H1 (cell line): ENCODE measurements around the gene ACTRT3. TPM values are rescaled to one million over a fixed set of nuclear protein-coding genes. Genes with fewer than 3 reads are reported as not detected.
A peak's percentile ranks its signal among the peaks of the same experiment; 100 is the strongest.

Experiments used
- CEBPB ChIP-seq: IDR thresholded peaks from 2 replicates; pipeline ENCODE4 v1.6.1; 2012; ENCODE audit warnings: low read depth, low read length
- CHD1 ChIP-seq: IDR thresholded peaks from 2 replicates; pipeline ENCODE4 v1.6.1; 2012; ENCODE audit warnings: low read depth, low read length, improper control_type of control experiment
- CREB1 ChIP-seq: IDR thresholded peaks from 2 replicates; pipeline ENCODE4 v1.6.1; 2012; ENCODE audit warnings: inconsistent platforms
- EZH2 ChIP-seq: fragments of 200-600 bp; sonication (generic); IDR thresholded peaks from 2 replicates; pipeline ENCODE4 v1.7.1; 2012; ENCODE audit warnings: low read depth, mild to moderate bottlenecking, moderate library complexity, low read length, inconsistent platforms; ENCODE audit not compliant: severe bottlenecking
- SAP30 ChIP-seq: fragments of 300-600 bp; sonication (generic); IDR thresholded peaks from 2 replicates; pipeline ENCODE4 v1.7.1; 2012; ENCODE audit warnings: low read length, moderate library complexity, mild to moderate bottlenecking, inconsistent platforms; ENCODE audit not compliant: insufficient read depth, insufficient replicate concordance
- SRF ChIP-seq: IDR thresholded peaks from 2 replicates; pipeline ENCODE4 v1.6.1; 2011; ENCODE audit warnings: mild to moderate bottlenecking, low read depth, low read length, moderate library complexity
- SUZ12 ChIP-seq: fragments of 200-600 bp; sonication (generic); IDR thresholded peaks from 2 replicates; pipeline ENCODE4 v1.6.1; 2012; ENCODE audit warnings: mild to moderate bottlenecking, inconsistent platforms, low read length, moderate library complexity, mixed read lengths
- polyA plus RNA-seq, 7 experiments: library from polyadenylated mRNA; depleted of rRNA in 3 of 7; stranded (reverse) in 5 of 7; unstranded in 2 of 7; fragments of >200 nt in 5 of 7; fragments of 200-250 nt in 2 of 7; gene quantifications; 1 replicate in 5 of 7; 2 replicates in 1 of 7; 4 replicates in 1 of 7; pipeline versions ENCODE4 v1.2.1 to v1.2.3, GENCODE V29; 2011 to 2013; ENCODE audit warnings: missing spikeins in 2 of 7, mixed read lengths in 2 of 7
- total RNA-seq: library from RNA; stranded (reverse); fragmentation: NEBNext Ultra II Directional; extraction: Animal tissue kit (Norgen Biotek cat#: 25700); gene quantifications from 2 replicates; pipeline ENCODE4 v1.2.1, GENCODE V29; 2021
- TF ChIP-seq, protein P1 (sequence below): fragments of 300-600 bp; sonication (generic); IDR thresholded peaks from 2 replicates; pipeline ENCODE4 v1.7.1; 2012; ENCODE audit warnings: low read length, moderate library complexity, mild to moderate bottlenecking, inconsistent platforms; ENCODE audit not compliant: insufficient replicate concordance
- TF ChIP-seq, protein P2 (sequence below): IDR thresholded peaks from 2 replicates; pipeline ENCODE4 v1.6.1; 2011; ENCODE audit warnings: low read length, improper control_type of control experiment

ACTRT3 gene
- total and polyA plus RNA-seq, 2 of the 8 experiments (the other 6 are each of a cell fraction or from before 2014, with no cell fraction given): 3.4 to 5.9 TPM

DNA sequence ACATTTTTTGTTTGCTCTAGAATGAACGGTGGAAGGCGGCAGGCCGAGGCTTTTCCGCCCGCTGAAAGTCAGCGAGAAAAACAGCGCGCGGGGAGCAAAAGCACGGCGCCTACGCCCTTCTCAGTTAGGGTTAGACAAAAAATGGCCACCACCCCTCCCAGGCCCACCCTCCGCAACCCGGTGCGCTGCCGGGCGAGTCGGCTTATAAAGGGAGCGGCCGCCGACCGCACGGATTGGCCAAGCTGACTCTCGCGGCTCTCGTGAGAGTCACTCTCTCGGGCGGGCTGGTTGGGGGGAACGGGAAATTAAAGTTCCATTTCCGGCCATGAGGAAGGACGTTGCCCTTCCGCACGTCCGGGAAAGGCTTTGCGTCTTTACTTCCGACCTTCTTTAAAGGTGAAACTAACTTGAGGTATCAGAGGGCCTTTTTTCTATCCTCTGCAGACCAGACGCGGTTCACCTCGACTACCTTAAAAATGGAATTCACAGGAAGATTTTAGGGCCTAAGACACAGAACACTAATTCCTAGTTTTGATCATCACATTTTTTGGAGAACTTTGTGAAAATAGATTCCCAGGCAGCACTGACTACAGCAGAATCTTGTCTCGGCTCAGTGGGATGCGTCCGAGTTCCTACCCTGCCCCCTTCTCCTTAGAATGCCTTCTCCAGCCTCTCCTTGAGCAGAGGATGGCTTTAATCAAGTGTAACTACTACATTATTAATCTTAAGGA, 4.3 kb downstream of the ACTRT3 start, which contains the start of gene TERC (continued):
- TF ChIP-seq, protein P1, sequence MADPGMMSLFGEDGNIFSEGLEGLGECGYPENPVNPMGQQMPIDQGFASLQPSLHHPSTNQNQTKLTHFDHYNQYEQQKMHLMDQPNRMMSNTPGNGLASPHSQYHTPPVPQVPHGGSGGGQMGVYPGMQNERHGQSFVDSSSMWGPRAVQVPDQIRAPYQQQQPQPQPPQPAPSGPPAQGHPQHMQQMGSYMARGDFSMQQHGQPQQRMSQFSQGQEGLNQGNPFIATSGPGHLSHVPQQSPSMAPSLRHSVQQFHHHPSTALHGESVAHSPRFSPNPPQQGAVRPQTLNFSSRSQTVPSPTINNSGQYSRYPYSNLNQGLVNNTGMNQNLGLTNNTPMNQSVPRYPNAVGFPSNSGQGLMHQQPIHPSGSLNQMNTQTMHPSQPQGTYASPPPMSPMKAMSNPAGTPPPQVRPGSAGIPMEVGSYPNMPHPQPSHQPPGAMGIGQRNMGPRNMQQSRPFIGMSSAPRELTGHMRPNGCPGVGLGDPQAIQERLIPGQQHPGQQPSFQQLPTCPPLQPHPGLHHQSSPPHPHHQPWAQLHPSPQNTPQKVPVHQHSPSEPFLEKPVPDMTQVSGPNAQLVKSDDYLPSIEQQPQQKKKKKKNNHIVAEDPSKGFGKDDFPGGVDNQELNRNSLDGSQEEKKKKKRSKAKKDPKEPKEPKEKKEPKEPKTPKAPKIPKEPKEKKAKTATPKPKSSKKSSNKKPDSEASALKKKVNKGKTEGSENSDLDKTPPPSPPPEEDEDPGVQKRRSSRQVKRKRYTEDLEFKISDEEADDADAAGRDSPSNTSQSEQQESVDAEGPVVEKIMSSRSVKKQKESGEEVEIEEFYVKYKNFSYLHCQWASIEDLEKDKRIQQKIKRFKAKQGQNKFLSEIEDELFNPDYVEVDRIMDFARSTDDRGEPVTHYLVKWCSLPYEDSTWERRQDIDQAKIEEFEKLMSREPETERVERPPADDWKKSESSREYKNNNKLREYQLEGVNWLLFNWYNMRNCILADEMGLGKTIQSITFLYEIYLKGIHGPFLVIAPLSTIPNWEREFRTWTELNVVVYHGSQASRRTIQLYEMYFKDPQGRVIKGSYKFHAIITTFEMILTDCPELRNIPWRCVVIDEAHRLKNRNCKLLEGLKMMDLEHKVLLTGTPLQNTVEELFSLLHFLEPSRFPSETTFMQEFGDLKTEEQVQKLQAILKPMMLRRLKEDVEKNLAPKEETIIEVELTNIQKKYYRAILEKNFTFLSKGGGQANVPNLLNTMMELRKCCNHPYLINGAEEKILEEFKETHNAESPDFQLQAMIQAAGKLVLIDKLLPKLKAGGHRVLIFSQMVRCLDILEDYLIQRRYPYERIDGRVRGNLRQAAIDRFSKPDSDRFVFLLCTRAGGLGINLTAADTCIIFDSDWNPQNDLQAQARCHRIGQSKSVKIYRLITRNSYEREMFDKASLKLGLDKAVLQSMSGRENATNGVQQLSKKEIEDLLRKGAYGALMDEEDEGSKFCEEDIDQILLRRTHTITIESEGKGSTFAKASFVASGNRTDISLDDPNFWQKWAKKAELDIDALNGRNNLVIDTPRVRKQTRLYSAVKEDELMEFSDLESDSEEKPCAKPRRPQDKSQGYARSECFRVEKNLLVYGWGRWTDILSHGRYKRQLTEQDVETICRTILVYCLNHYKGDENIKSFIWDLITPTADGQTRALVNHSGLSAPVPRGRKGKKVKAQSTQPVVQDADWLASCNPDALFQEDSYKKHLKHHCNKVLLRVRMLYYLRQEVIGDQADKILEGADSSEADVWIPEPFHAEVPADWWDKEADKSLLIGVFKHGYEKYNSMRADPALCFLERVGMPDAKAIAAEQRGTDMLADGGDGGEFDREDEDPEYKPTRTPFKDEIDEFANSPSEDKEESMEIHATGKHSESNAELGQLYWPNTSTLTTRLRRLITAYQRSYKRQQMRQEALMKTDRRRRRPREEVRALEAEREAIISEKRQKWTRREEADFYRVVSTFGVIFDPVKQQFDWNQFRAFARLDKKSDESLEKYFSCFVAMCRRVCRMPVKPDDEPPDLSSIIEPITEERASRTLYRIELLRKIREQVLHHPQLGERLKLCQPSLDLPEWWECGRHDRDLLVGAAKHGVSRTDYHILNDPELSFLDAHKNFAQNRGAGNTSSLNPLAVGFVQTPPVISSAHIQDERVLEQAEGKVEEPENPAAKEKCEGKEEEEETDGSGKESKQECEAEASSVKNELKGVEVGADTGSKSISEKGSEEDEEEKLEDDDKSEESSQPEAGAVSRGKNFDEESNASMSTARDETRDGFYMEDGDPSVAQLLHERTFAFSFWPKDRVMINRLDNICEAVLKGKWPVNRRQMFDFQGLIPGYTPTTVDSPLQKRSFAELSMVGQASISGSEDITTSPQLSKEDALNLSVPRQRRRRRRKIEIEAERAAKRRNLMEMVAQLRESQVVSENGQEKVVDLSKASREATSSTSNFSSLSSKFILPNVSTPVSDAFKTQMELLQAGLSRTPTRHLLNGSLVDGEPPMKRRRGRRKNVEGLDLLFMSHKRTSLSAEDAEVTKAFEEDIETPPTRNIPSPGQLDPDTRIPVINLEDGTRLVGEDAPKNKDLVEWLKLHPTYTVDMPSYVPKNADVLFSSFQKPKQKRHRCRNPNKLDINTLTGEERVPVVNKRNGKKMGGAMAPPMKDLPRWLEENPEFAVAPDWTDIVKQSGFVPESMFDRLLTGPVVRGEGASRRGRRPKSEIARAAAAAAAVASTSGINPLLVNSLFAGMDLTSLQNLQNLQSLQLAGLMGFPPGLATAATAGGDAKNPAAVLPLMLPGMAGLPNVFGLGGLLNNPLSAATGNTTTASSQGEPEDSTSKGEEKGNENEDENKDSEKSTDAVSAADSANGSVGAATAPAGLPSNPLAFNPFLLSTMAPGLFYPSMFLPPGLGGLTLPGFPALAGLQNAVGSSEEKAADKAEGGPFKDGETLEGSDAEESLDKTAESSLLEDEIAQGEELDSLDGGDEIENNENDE: no peak
- TF ChIP-seq CREB1 (peak; percentile 22; the same call in 1 of the 2 replicates), SRF (0 out of 2 replicates have a peak, but pooled peaks have one; percentile 15), SUZ12 (no peak), CHD1 (no peak), CEBPB (no peak), EZH2 (no peak), SAP30 (no peak)
- TF ChIP-seq, protein P2, sequence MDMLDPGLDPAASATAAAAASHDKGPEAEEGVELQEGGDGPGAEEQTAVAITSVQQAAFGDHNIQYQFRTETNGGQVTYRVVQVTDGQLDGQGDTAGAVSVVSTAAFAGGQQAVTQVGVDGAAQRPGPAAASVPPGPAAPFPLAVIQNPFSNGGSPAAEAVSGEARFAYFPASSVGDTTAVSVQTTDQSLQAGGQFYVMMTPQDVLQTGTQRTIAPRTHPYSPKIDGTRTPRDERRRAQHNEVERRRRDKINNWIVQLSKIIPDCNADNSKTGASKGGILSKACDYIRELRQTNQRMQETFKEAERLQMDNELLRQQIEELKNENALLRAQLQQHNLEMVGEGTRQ: no peak
